GM12878 (cell line): ENCODE results near the gene ASB7. TPM values are rescaled to one million over a fixed set of nuclear protein-coding genes. Genes with fewer than 3 reads are reported as not detected.

Experiments used
- ATAC-seq: fragments of 200-7000 bp; cut with Tn5 transposase; 3 replicates; pipeline ENCODE4 v1.9.1; 2020; ENCODE audit warnings: mild to moderate bottlenecking, moderate library complexity
- BruUV-seq: library from RNA; stranded (reverse); fragments of 400-500 nt; replicated peaks from 2 replicates; lab custom pipeline; 2021; lab: Mats Ljungman, UMichigan
- CTCF ChIA-PET: fragments of 300-600 bp; sonication (Branson Sonifier 250); formaldehyde crosslinking; extraction: SDS; loops from one replicate; lab custom pipeline; 2021; ENCODE audit warnings: inconsistent platforms; lab: Yijun Ruan, JAX
- POLR2A ChIA-PET: fragments of 350-600 bp; formaldehyde crosslinking; extraction: SDS; loops from one replicate; lab custom pipeline; 2021; ENCODE audit warnings: inconsistent platforms; lab: Charles Lee
- RAD21 ChIA-PET: fragments of 300-600 bp; sonication (Branson Sonifier 250); formaldehyde crosslinking; loops from one replicate; lab custom pipeline; 2023; ENCODE audit warnings: antibody characterized with exemption; ENCODE audit not compliant: unreplicated experiment; lab: Charles Lee
- SMC1A ChIA-PET: fragments of 300-600 bp; sonication (Branson Sonifier 250); formaldehyde crosslinking; loops from one replicate; lab custom pipeline; 2023; ENCODE audit not compliant: unreplicated experiment, uncharacterized antibody; lab: Charles Lee
- DNase-seq: peaks from one replicate; pipeline ENCODE4 v3.0.0-alpha.2; 2011; ENCODE audit warnings: low read depth, low spot score
- FAIRE-seq: peaks from 3 replicates; lab custom pipeline; 2011; peaks lifted over from hg19 to GRCh38; lab: Jason Lieb, UNC
- H2AFZ ChIP-seq: 2 replicates; pipeline ENCODE4 v1.6.0; 2011; ENCODE audit warnings: low read depth, low read length, control low read depth; ENCODE audit not compliant: control insufficient read depth
- H3K27ac ChIP-seq: 2 replicates; pipeline ENCODE4 v1.5.1; 2011; ENCODE audit warnings: control low read depth; ENCODE audit not compliant: control insufficient read depth, insufficient read depth
- H3K27me3 ChIP-seq, 2 experiments: replicated peaks in 1 of 2; 2 replicates each; pipeline versions ENCODE4 v1.6.0 to v1.6.1; 2011; ENCODE audit warnings: low read length in 1 of 2; ENCODE audit not compliant: control insufficient read depth in 2 of 2, insufficient read depth in 2 of 2
- H3K36me3 ChIP-seq, 2 experiments: 2 replicates each; pipeline ENCODE4 v1.5.1; 2011; ENCODE audit warnings: low read length in 1 of 2; ENCODE audit not compliant: control insufficient read depth in 2 of 2, insufficient read depth in 2 of 2
- H3K4me1 ChIP-seq: 2 replicates; pipeline ENCODE4 v1.6.1; 2011; ENCODE audit warnings: mild to moderate bottlenecking, low read length, moderate library complexity, mixed read lengths; ENCODE audit not compliant: control insufficient read depth, insufficient read depth
- H3K4me2 ChIP-seq: 2 replicates; pipeline ENCODE4 v1.6.0; 2011; ENCODE audit warnings: control low read depth; ENCODE audit not compliant: control insufficient read depth, insufficient read depth
- H3K4me3 ChIP-seq: fragments of 200-600 bp; sonication (generic); 2 replicates; pipeline ENCODE4 v1.5.1; 2016
- H3K79me2 ChIP-seq: 2 replicates; pipeline ENCODE4 v1.6.0; 2011; ENCODE audit warnings: low read length; ENCODE audit not compliant: control insufficient read depth, insufficient read depth
- H3K9ac ChIP-seq: 2 replicates; pipeline ENCODE4 v1.8.0; 2011; ENCODE audit warnings: low read length, control low read depth, mixed read lengths; ENCODE audit not compliant: control insufficient read depth, insufficient read depth
- H3K9me3 ChIP-seq: replicated peaks from 3 replicates; pipeline ENCODE4 v1.5.1; 2011; ENCODE audit warnings: mild to moderate bottlenecking, low read length; ENCODE audit not compliant: control insufficient read depth, insufficient read depth
- H4K20me1 ChIP-seq: 2 replicates; pipeline ENCODE4 v1.6.0; 2011; ENCODE audit not compliant: control insufficient read depth, insufficient read depth
- CREM ChIP-seq: IDR thresholded peaks from 2 replicates; pipeline ENCODE4 v1.6.1; 2014; ENCODE audit warnings: antibody characterized with exemption, low read depth
- EED ChIP-seq: sonication (generic); IDR thresholded peaks from 2 replicates; pipeline ENCODE4 v1.6.1; 2016; ENCODE audit warnings: antibody characterized with exemption, low read depth
- HDAC6 ChIP-seq: fragments of 200-600 bp; sonication (generic); IDR thresholded peaks from one replicate; pipeline ENCODE4 v1.8.0; 2017; ENCODE audit warnings: antibody characterized with exemption; ENCODE audit not compliant: unreplicated experiment
- KDM1A ChIP-seq: fragments of 200-600 bp; sonication (generic); IDR thresholded peaks from 2 replicates; pipeline ENCODE4 v1.6.1; 2016; ENCODE audit warnings: borderline replicate concordance
- POLR2A ChIP-seq: IDR thresholded peaks from 2 replicates; pipeline ENCODE4 v1.6.1; 2011; ENCODE audit warnings: low read depth, mild to moderate bottlenecking, low read length
- RELA ChIP-seq: fragments of 450-650 bp; IDR thresholded peaks from 2 replicates; pipeline ENCODE4 v1.8.0; 2014; ENCODE audit warnings: borderline replicate concordance; ENCODE audit not compliant: partially characterized antibody
- SRF ChIP-seq, 2 experiments: IDR thresholded peaks; 2 replicates each; pipeline ENCODE4 v1.6.1; 2011; ENCODE audit warnings: low read depth in 2 of 2, low read length in 2 of 2, mild to moderate bottlenecking in 1 of 2, moderate library complexity in 1 of 2
- TAF1 ChIP-seq: IDR thresholded peaks from 2 replicates; pipeline ENCODE4 v1.6.1; 2011; ENCODE audit warnings: mild to moderate bottlenecking, low read depth, low read length, borderline replicate concordance
- ZNF24 ChIP-seq: fragments of 450-650 bp; IDR thresholded peaks from 2 replicates; pipeline ENCODE4 v1.6.1; 2017; ENCODE audit warnings: antibody characterized with exemption, mild to moderate bottlenecking
- in situ Hi-C: fragments of 300-500 bp; cut with MboI; formaldehyde crosslinking; loops from 9 replicates; pipeline ENCODE4 v1.14.3; 2018; ENCODE audit warnings: mixed read lengths
- intact Hi-C: fragments of 100-400 bp; cut with micrococcal nuclease; formaldehyde crosslinking; loops from one replicate; pipeline ENCODE4 v1.14.2; 2022; ENCODE audit not compliant: unreplicated experiment
- polyA plus RNA-seq, 11 experiments: library from polyadenylated mRNA; depleted of rRNA in 4 of 11; unstranded in 6 of 11; stranded (reverse) in 5 of 11; fragments of >200 nt; fragmentation: Nextera tagmentation in 4 of 11; fragmentation: Illumina TruSeq in 1 of 11; extraction: Ambion mirVana in 4 of 11; extraction: Trizol in 1 of 11; gene quantifications; 1 replicate in 1 of 11; 2 replicates in 10 of 11; pipeline versions ENCODE4 v1.2.1 to v1.2.3, GENCODE V29; 2011 to 2016; ENCODE audit warnings: inconsistent platforms in 2 of 11, missing spikeins in 2 of 11, low read depth in 1 of 11
- total RNA-seq, 4 experiments: library from RNA; depleted of rRNA in 3 of 4; stranded (reverse); fragments of >200 nt in 3 of 4; fragmentation: Illumina TruSeq in 1 of 4; extraction: Trizol in 1 of 4; gene quantifications; 2 replicates each; pipeline versions ENCODE4 v1.2.1 to v1.2.3, GENCODE V29; 2013 to 2021
- TF ChIP-seq, protein P1 (sequence below): IDR thresholded peaks from 2 replicates; pipeline ENCODE4 v1.6.1; 2011; ENCODE audit warnings: low read depth, mild to moderate bottlenecking, low read length, moderate library complexity, borderline replicate concordance; ENCODE audit errors: extremely low read depth
- TF ChIP-seq, protein P2 (sequence below): IDR thresholded peaks from 2 replicates; pipeline ENCODE4 v1.6.1; 2011; ENCODE audit warnings: mild to moderate bottlenecking, low read depth, low read length, moderate library complexity; ENCODE audit not compliant: insufficient replicate concordance
- TF ChIP-seq, protein P3 (sequence below): IDR thresholded peaks from 2 replicates; pipeline ENCODE4 v1.6.1; 2012; ENCODE audit warnings: low read length, inconsistent platforms
- TF ChIP-seq, protein P4 (sequence below): fragments of 450-650 bp; IDR thresholded peaks from 2 replicates; pipeline ENCODE4 v1.6.1; 2016; ENCODE audit warnings: mild to moderate bottlenecking

Gene ASB7
- total and polyA plus RNA-seq, 10 of the 15 experiments (the other 5 are each of a cell fraction or from before 2014, with no cell fraction given), result 2.7 to 13.9 (median 8.6) TPM

- TF ChIP-seq, protein P1, sequence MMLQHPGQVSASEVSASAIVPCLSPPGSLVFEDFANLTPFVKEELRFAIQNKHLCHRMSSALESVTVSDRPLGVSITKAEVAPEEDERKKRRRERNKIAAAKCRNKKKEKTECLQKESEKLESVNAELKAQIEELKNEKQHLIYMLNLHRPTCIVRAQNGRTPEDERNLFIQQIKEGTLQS, result no peak
- no peak for TF ChIP-seq KDM1A
- TF ChIP-seq RELA, result no peak
Observed at GRCh38 chr15:100690032-100690794, 87.8 kb downstream of the ASB7 start (continued).

DNA sequence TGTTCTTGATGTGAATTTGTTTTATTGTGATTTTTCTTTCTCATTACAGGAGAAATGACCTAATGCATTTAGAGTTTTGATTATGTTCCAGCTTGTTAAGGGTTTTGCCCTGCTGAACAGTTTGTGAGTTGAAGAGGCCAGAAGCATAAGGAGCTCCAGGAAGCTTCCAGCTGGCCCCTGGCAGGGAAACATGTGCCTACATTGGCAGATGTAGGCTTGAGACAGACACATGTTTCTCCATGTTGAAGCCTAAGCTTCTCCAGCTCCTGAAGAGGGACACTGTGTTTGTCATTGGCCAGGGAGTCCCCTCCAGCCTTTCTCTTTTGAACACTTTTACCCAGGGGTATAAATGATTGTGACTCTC is 88.4 kb downstream of the ASB7 start:
- TF ChIP-seq POLR2A (no peak), TAF1 (no peak), SRF (IDR thresholded peaks at IDR 0.05; ENCODE audit: low read depth in 2 of 2, low read length in 2 of 2) (no peak), EED (no peak), HDAC6 (no peak), ZNF24 (no peak), CREM (no peak)
- TF ChIP-seq, protein P2, sequence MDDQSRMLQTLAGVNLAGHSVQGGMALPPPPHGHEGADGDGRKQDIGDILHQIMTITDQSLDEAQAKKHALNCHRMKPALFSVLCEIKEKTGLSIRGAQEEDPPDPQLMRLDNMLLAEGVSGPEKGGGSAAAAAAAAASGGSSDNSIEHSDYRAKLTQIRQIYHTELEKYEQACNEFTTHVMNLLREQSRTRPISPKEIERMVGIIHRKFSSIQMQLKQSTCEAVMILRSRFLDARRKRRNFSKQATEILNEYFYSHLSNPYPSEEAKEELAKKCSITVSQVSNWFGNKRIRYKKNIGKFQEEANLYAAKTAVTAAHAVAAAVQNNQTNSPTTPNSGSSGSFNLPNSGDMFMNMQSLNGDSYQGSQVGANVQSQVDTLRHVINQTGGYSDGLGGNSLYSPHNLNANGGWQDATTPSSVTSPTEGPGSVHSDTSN, result no peak
- TF ChIP-seq, protein P1, result no peak
- TF ChIP-seq, protein P3, sequence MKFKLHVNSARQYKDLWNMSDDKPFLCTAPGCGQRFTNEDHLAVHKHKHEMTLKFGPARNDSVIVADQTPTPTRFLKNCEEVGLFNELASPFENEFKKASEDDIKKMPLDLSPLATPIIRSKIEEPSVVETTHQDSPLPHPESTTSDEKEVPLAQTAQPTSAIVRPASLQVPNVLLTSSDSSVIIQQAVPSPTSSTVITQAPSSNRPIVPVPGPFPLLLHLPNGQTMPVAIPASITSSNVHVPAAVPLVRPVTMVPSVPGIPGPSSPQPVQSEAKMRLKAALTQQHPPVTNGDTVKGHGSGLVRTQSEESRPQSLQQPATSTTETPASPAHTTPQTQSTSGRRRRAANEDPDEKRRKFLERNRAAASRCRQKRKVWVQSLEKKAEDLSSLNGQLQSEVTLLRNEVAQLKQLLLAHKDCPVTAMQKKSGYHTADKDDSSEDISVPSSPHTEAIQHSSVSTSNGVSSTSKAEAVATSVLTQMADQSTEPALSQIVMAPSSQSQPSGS, result no peak
- TF ChIP-seq, protein P4, sequence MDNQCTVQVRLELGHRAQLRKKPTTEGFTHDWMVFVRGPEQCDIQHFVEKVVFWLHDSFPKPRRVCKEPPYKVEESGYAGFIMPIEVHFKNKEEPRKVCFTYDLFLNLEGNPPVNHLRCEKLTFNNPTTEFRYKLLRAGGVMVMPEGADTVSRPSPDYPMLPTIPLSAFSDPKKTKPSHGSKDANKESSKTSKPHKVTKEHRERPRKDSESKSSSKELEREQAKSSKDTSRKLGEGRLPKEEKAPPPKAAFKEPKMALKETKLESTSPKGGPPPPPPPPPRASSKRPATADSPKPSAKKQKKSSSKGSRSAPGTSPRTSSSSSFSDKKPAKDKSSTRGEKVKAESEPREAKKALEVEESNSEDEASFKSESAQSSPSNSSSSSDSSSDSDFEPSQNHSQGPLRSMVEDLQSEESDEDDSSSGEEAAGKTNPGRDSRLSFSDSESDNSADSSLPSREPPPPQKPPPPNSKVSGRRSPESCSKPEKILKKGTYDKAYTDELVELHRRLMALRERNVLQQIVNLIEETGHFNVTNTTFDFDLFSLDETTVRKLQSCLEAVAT, result no peak
- H3K36me3 ChIP-seq, result no peaks in the 10 kb centered on the region
- H3K27me3 ChIP-seq, result no peaks in the 10 kb centered on the region; a peak in 1 of 4 replicates
- no peaks in the 10 kb centered on the region for H3K4me1 ChIP-seq
- no peak overlapping the region for H3K9ac ChIP-seq
- CTCF ChIA-PET, result no interaction called here
- ATAC-seq (no peak), FAIRE-seq (no peak), DNase-seq (no peak)
- POLR2A ChIA-PET, result no interaction called here
- no peaks in the 10 kb centered on the region for H4K20me1 ChIP-seq
- in situ Hi-C loops (no loop called here), intact Hi-C loops (no loop called here)
- RAD21 ChIA-PET, result no interaction called here
- H3K27ac ChIP-seq, result no peak overlapping the region
- H3K79me2 ChIP-seq, result no peaks in the 10 kb centered on the region
- SMC1A ChIA-PET, result no interaction called here
- H3K4me3 ChIP-seq, result no peak overlapping the region
- H2AFZ ChIP-seq, result no peak overlapping the region
- H3K4me2 ChIP-seq, result no peak overlapping the region
- no TSS peak for BruUV-seq
- no peaks in the 10 kb centered on the region; the same call in 2 of the 3 replicates for H3K9me3 ChIP-seq
